Stimulated activated CD4-positive, alpha-beta T cell treated with anti-CD3 and anti-CD28 coated beads, Interleukin-2, amount 100 ng/mL, for 24 hours (primary cell): ENCODE results near the gene PNKD.
A peak's percentile ranks its signal among the peaks of the same experiment; 100 is the strongest.

Experiments
- DNase-seq, 2 donors: peaks; one replicate each; pipeline ENCODE4 v3.0.0-alpha.2; 2020

PNKD gene

DNA sequence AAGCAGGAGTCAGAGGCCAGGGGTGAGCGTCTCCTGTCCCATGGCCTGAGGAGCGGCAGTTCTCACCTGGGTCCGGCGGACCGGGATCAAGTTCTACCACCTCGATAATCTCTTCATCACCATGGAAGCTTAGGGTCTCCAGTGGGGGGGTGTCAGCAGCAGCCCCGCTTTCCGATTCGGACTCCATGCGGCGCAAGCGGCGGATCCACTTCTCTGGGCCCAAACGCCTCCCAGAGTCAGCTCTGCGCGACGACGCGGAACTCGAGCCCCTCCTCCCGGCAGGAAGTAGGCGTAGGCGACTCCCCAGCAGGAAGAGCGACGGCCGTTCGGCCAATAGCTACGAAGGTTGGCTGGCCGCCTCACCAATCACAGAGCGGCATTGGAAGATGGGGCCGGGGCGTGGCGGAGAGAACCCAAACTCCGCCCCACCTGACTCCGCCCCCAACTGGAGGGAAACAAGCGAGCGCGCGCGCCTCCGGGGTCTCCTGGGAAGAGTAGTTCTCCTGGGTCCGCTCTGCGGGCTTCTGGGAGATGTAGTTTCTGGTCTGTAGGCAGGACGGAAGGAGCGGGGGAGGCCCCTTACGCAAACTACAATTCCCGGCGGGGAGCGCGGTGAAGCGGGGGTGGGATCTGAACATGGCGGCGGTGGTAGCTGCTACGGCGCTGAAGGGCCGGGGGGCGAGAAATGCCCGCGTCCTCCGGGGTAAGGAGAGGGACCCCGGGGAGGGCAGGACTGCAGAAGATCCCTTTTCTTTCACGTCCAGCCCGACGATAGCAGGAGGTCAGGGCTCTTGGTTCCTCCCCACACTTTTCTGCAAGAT is at the start of gene PNKD, which contains the start of gene AAMP:
Gene PNKD (plus strand): TSS at position 620 of the 821 bp plus-strand sequence. CDS start 17 bp downstream, at position 637.
Gene AAMP (minus strand): TSS at position 238 of the 821 bp plus-strand sequence. CDS start 51 bp downstream, at position 187.
- DNase-seq: peak; percentile 100

DNA sequence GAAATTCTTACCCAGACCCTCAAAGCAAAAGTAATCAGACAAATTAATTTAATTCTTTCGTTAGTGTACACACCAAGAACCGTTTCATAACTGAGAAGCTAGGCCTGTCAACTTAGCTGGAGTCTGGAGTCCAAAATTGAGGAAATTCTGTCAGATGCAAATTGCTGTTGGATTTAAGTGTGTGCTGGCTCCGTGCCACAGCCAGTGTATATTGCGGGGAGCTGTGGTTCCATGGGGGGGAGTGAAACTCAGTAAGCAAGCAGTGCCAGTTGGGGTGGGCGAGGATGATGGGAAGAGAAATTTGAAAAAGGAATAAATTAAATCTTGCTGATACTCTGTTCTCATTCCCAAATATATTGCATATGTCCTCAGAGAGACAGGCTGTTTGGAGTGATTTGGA is 49.3 kb upstream of the PNKD start:
- no peak for DNase-seq

DNA sequence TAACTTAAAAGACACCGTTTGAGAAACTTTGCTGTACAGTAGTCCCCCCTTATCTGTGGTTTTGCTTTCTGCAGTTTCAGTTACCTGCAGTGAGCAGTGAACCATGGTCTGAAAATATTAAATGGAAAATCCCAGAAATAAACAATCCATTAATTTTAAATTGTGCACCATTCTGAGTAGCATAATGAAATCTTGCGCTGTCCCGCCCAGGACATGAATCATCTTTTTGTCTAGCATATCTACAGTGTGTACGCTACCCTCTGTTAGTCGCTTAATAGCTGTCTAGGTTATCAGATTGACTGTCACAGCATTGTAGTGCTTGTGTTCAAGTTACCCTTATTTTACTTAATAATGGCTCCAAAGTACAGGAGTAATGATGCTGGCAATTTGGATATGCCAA is 47.3 kb upstream of the PNKD start:
- DNase-seq: no peak

GRCh38 chr2:218224186-218224585 is 46.1 kb upstream of the PNKD start:
- DNase-seq: no peak

- DNase-seq: no peak
These were observed 43.4 kb upstream of the PNKD start for GRCh38 chr2:218226903-218227302.

DNA sequence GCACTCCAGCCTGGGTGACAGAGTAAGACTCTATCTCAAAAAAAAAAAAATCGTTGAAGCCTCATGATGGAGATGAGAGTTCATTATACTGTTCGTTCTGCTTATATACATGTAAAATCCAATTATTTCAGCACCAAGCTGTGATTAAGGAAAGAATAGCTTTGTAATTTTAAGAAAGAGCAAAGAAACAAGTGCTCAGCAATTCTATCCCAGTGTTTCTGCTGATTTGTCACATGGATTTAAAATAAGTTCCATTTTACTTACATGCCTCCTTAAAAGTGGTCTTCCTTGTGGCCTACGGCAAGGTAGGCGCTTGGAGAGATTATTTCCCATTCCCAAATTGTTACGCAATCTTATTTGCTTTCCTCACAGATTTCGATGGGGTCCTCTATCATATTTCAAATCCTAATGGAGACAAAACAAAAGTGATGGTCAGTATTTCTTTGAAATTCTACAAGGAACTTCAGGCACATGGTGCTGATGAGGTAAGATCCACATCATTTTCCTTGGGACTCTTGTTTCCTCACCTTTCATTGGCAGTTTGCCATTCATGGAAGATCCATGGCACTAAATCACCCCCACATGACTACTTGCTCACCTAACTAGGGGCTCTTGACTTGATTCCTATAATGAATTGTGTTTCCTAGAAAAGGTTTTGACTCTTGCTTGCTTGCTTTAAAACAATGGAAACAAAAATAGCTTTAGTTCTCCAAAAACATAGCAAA is 41.8 kb upstream of the PNKD start:
- DNase-seq: no peak

GRCh38 chr2:218229239-218229638 is 41.1 kb upstream of the PNKD start:
- peak; percentile 34 to 43 for DNase-seq

GRCh38 chr2:218229851-218230250 is 40.5 kb upstream of the PNKD start:
- no peak for DNase-seq

DNA sequence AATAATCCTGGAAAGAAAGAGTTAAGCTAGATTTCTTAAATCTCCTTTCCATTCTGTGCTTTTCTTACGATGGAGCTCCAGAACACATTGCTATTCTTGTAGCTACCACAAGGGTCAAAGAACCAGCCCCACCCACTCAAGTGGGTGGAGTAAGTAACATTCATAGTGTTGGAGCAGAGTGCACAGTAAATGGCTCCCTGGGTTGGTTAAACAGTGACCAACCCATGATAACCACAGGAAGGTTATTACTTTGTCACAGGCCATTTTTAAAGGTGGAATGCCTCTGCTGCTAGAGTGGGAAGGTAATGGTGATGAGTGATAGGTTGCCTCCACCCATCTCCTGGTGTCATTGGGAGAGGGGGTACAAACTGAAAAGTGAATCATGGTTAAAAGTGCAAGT is 39.4 kb upstream of the PNKD start:
- DNase-seq: peak in 1 of 2 donors; percentile 36

DNA sequence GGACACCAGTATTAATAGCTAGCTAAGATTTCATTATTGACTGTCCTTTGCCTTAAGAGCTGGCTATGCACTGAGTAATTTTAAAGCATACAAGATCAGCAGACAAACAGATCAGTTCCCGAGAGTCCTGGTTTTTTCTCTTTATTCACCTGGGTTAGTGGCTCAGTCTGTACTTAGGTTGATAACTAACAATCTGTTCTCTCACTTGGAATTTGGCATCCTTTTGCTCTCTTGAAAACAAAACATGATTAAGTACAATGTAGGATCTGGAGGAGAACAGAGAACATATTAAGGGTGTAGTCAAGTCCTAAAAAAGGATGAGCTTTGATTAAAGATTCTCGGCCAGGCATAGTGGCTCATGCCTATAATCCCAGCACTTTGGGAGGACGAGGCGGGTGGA is 36.8 kb upstream of the PNKD start:
- no peak for DNase-seq

GRCh38 chr2:218234521-218234920 is 35.8 kb upstream of the PNKD start:
- no peak for DNase-seq

DNA sequence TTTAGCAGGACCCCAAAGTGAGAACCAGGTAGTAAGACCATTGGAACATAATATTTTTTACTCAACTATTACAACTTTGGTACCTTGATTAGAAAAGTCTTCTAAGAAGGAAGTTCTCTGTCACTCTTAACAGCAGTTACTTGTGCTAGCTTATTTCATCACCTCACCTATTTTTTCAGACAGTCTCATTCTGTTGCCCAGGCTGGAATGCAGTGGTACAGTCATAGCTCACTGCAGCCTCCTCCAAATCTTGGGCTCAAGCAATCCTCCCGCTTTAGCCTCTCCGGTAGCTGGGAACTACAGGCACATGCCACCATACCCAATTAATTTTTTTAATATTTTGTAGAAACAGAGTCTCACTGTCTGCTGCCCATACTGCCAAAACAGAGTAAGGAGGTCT is 35.3 kb upstream of the PNKD start:
- no peak for DNase-seq

GRCh38 chr2:218236829-218237228 is 33.5 kb upstream of the PNKD start:
- DNase-seq: no peak

DNA sequence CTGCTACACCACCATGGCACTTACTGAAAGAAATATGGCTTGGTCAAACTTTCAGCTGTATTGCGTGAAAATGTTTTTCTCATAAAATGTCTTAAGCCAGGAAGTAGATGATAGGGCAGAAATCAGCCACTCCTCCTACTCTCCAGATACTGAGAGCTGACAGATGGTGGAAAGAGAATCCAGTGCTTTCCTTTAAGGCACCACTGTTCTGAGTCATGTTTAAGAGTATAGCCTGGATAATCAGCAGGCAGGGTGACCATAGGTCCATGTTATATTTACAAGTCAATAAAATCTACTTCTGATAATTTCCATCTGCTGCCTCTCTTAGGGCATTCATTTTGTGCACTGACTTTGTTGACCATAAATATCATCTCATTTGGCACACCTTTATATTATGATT is 31.4 kb upstream of the PNKD start:
- DNase-seq: no peak

GRCh38 chr2:218244204-218244603 is 26.1 kb upstream of the PNKD start:
- DNase-seq: no peak

- DNase-seq: no peak
These were observed 25.7 kb upstream of the PNKD start for GRCh38 chr2:218244665-218245064.

DNA sequence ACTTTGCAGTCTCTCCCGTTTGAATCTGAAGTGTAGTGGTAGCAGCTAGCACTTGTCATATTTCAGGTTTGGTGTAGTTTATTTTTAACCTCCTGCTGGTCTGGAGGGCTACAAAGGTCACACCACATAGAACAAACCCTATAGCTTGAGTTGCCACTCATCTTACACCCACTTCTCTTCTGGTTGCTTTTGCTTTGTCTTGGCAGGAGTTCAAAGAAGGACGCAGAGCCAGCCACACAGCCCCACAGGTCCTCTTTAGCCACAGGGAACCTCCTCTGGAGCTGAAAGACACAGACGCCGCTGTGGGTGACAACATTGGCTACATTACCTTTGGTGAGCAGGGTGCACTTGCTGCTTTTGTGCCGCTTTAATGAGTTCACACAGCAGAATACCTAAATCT is 25.1 kb upstream of the PNKD start:
- DNase-seq: no peak

DNA sequence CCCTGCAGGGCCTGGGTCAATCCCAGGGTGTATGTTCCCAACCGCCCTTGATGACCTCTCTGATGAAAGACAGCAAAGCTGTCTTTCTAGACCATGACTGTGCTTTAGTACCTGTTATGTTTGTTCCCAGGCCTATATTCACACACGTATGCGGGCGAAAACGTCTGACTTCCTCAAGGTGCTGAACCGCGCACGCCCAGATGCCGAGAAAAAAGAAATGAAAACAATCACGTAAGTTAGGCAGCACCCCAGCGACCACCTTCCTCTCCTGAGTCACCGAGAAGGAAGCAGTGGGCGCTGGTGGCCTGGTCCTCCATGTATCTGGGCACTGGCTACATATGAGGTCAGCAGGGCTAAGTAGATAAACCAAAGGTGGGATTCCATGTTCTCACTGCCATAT is 20.6 kb upstream of the PNKD start:
- DNase-seq: no peak

GRCh38 chr2:218252509-218253231 is 17.6 kb upstream of the PNKD start:
- no peak for DNase-seq

DNA sequence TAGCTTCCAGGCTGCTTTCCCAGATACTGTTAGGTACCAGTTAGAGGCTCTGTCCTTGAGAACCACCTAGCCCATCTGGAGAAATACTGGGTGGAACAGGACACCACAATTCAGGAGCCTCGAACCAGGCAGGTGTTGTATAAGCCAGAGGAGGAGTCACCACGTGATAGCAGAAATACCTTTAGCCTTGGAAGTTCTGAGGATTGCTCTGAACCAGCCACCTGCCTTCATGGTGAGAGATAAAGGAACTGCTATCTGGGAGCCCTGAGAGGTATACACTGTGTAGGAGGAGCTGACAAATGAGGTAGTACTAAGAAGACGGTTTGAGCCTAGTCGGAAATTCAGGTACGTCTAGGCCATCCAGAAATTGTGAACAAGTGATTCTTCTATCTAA is 17.1 kb upstream of the PNKD start:
- no peak for DNase-seq

GRCh38 chr2:218255446-218255845 is 14.9 kb upstream of the PNKD start:
- DNase-seq: no peak

- DNase-seq: no peak
These were observed 13.5 kb upstream of the PNKD start for GRCh38 chr2:218256612-218257350.
